HepG2 (cell line): Measurements from ENCODE around the gene UFL1. TPM values are rescaled to one million over a fixed set of nuclear protein-coding genes. Genes with fewer than 3 reads are reported as not detected.

Source experiments
- ARHGAP35 ChIP-seq: sonication (generic); formaldehyde crosslinking; IDR thresholded peaks from 2 replicates; pipeline ENCODE4 v1.9.0; 2022; ENCODE audit warnings: mild to moderate bottlenecking, inconsistent platforms, moderate library complexity, missing genetic modification reagents, borderline replicate concordance
- CREM ChIP-seq, 2 experiments: sonication (generic) in 1 of 2; formaldehyde crosslinking in 1 of 2; IDR thresholded peaks; 2 replicates each; pipeline versions ENCODE4 v1.4.0 to v1.6.1; 2016 to 2020; ENCODE audit warnings: antibody characterized with exemption in 1 of 2, mild to moderate bottlenecking in 1 of 2, missing genetic modification reagents in 1 of 2
- CSRNP1 ChIP-seq: sonication (generic); formaldehyde crosslinking; IDR thresholded peaks from 2 replicates; pipeline ENCODE4 v1.8.1; 2023; ENCODE audit warnings: mild to moderate bottlenecking, missing genetic modification reagents
- CTCF ChIP-seq: sonication (generic); formaldehyde crosslinking; IDR thresholded peaks from 2 replicates; pipeline ENCODE4 v1.5.0; 2020; ENCODE audit warnings: mild to moderate bottlenecking, missing genetic modification reagents, moderate library complexity
- DZIP1 ChIP-seq: sonication (generic); formaldehyde crosslinking; IDR thresholded peaks from 2 replicates; pipeline ENCODE4 v1.5.0; 2020; ENCODE audit warnings: mild to moderate bottlenecking, missing genetic modification reagents
- GZF1 ChIP-seq: sonication (generic); formaldehyde crosslinking; IDR thresholded peaks from 2 replicates; pipeline ENCODE4 v1.5.1; 2020; ENCODE audit warnings: mild to moderate bottlenecking, missing genetic modification reagents
- JARID2 ChIP-seq: sonication (generic); formaldehyde crosslinking; IDR thresholded peaks from 2 replicates; pipeline ENCODE4 v1.8.1; 2023; ENCODE audit warnings: missing genetic modification reagents, inconsistent platforms; ENCODE audit not compliant: insufficient replicate concordance
- MEIS1 ChIP-seq: sonication (generic); formaldehyde crosslinking; IDR thresholded peaks from 2 replicates; pipeline ENCODE4 v1.9.0; 2021; ENCODE audit warnings: mild to moderate bottlenecking, missing genetic modification reagents, moderate library complexity, borderline replicate concordance
- MYC ChIP-seq: sonication (generic); formaldehyde crosslinking; IDR thresholded peaks from 2 replicates; pipeline ENCODE4 v1.9.0; 2021; ENCODE audit warnings: missing genetic modification reagents, borderline replicate concordance
- MYPOP ChIP-seq: sonication (generic); formaldehyde crosslinking; IDR thresholded peaks from 2 replicates; pipeline ENCODE4 v1.8.1; 2023; ENCODE audit warnings: mild to moderate bottlenecking, moderate library complexity, missing genetic modification reagents
- PAX8 ChIP-seq: sonication (generic); formaldehyde crosslinking; IDR thresholded peaks from 2 replicates; pipeline ENCODE4 v1.8.0; 2022; ENCODE audit warnings: mild to moderate bottlenecking, missing genetic modification reagents, borderline replicate concordance
- PHF20 ChIP-seq: sonication (generic); formaldehyde crosslinking; IDR thresholded peaks from 2 replicates; pipeline ENCODE4 v1.5.0; 2020; ENCODE audit warnings: mild to moderate bottlenecking, missing genetic modification reagents
- SMAD3 ChIP-seq: sonication (generic); formaldehyde crosslinking; IDR thresholded peaks from 2 replicates; pipeline ENCODE4 v1.4.0; 2020; ENCODE audit warnings: missing genetic modification reagents
- TBX3 ChIP-seq: fragments of 450-650 bp; IDR thresholded peaks from 2 replicates; pipeline ENCODE4 v1.6.1; 2017; ENCODE audit warnings: antibody characterized with exemption, mild to moderate bottlenecking, inconsistent platforms, borderline replicate concordance
- TFDP2 ChIP-seq: sonication (generic); formaldehyde crosslinking; IDR thresholded peaks from 2 replicates; pipeline ENCODE4 v1.4.0; 2020; ENCODE audit warnings: missing genetic modification reagents
- ZBTB38 ChIP-seq: sonication (generic); formaldehyde crosslinking; IDR thresholded peaks from 2 replicates; pipeline ENCODE4 v1.5.1; 2020; ENCODE audit warnings: mild to moderate bottlenecking, missing genetic modification reagents
- ZNF773 ChIP-seq: sonication (generic); formaldehyde crosslinking; IDR thresholded peaks from 2 replicates; pipeline ENCODE4 v1.4.0; 2020; ENCODE audit warnings: missing genetic modification reagents, borderline replicate concordance
- ZNF775 ChIP-seq: sonication (generic); formaldehyde crosslinking; IDR thresholded peaks from 2 replicates; pipeline ENCODE4 v1.4.0; 2020; ENCODE audit warnings: missing genetic modification reagents, mild to moderate bottlenecking, moderate library complexity, borderline replicate concordance
- ZSCAN25 ChIP-seq: sonication (generic); formaldehyde crosslinking; IDR thresholded peaks from 2 replicates; pipeline ENCODE4 v1.8.0; 2022; ENCODE audit warnings: mild to moderate bottlenecking, missing genetic modification reagents
- polyA plus RNA-seq, 8 experiments: library from polyadenylated mRNA; depleted of rRNA in 3 of 8; stranded (reverse) in 7 of 8; unstranded in 1 of 8; fragments of >200 nt; fragmentation: Illumina TruSeq in 4 of 8; extraction: Trizol in 4 of 8; gene quantifications; 2 replicates each; pipeline versions ENCODE4 v1.2.1 to v1.2.3, GENCODE V29; 2011 to 2016; ENCODE audit warnings: low read depth in 4 of 8, missing spikeins in 1 of 8, mixed read lengths in 1 of 8; ENCODE audit not compliant: insufficient read depth in 1 of 8
- total RNA-seq, 5 experiments: library from RNA; depleted of rRNA; stranded (reverse); fragments of >200 nt; fragmentation: Illumina TruSeq; extraction: Trizol; gene quantifications; 2 replicates each; pipeline ENCODE4 v1.2.3, GENCODE V29; 2016; ENCODE audit warnings: low read depth in 1 of 5

The UFL1 gene
- total and polyA plus RNA-seq, 2 of the 13 experiments (the other 11 are each of a cell fraction or from before 2014, with no cell fraction given) = 8.8 to 24.7 TPM

- TF ChIP-seq MYPOP (CRISPR knock-in tag) (peak; percentile 94), MYC (CRISPR knock-in tag) (peak; percentile 72), ZSCAN25 (peak; percentile 74; the same call in 1 of the 2 replicates), ZBTB38 (CRISPR knock-in tag) (peak; percentile 71), DZIP1 (CRISPR knock-in tag) (peak; percentile 85; the same call in 1 of the 2 replicates), PHF20 (CRISPR knock-in tag) (peak; percentile 75), TBX3 (no peak; the same call in 1 of the 2 replicates), ZNF773 (no peak; the same call in 1 of the 2 replicates), ZNF775 (CRISPR knock-in tag) (no peak), GZF1 (CRISPR knock-in tag) (no peak), PAX8 (CRISPR knock-in tag) (peak; percentile 92; the same call in 1 of the 2 replicates), MEIS1 (peak; percentile 95), JARID2 (CRISPR knock-in tag) (no peak), CREM (IDR thresholded peaks at IDR 0.05) (peak; percentile 68; the same call in 1 of the 2 replicates), CREM (CRISPR knock-in tag; IDR thresholded peaks at IDR 0.05) (0 out of 2 replicates have a peak, but pooled peaks have one; percentile 34), TFDP2 (CRISPR knock-in tag) (peak; percentile 68; the same call in 1 of the 2 replicates), SMAD3 (0 out of 2 replicates have a peak, but pooled peaks have one; percentile 15), ARHGAP35 (CRISPR knock-in tag) (peak; percentile 79; the same call in 1 of the 2 replicates), CSRNP1 (CRISPR knock-in tag) (peak; percentile 75), CTCF (CRISPR knock-in tag) (0 out of 2 replicates have a peak, but pooled peaks have one; percentile 12)
These were observed at the start of gene UFL1 (continued) for GRCh38 chr6:96521644-96522464.
